NCI-H345 (cell line): ENCODE data around the gene CISH.

ENCODE experiments used
- DNase-seq: peaks from one replicate; lab custom pipeline; 2025; lab: John Stamatoyannopoulos, UW

CISH gene

DNA sequence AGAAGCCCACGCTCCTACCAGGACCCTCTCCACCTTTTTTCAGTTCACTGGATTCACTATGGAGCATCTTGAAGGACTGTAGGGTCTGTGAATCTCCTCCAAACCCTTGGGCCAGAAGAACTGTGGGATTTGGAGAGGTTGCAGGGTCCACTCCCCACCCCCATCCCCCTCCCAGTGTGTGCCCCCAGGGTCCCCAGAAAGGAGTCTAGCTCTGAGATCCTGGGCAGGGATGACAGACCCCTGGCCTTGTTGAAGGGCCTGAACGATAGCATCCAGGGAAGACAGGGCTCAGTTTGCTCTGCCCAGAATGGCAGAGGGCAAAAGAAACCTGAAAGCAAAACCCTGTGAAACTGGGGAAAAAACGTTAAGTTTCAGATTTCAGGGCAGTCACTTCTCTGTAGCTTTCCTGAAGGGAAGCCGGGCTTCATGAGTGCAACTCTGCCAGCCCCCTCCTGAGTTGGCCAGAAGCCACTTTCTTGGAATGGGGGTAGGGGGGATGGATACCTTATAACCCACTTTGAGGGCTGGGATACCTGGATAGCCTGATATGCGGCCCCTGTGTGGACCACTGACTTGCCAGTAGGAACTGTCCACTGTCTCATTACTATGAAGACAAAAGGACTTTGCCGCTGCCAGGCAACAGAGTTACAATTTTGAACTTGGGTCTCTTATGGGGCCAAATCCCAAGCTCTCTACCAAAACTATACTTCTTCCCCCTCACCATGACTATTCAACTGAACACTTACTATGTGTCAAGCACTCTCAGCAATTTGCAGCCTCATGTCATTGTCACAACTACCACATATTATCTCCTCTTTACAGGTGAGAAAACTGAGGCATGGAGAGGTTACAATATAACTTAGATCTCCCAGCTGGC lies 1.6 kb upstream of the CISH start:
- no peak for DNase-seq

DNA sequence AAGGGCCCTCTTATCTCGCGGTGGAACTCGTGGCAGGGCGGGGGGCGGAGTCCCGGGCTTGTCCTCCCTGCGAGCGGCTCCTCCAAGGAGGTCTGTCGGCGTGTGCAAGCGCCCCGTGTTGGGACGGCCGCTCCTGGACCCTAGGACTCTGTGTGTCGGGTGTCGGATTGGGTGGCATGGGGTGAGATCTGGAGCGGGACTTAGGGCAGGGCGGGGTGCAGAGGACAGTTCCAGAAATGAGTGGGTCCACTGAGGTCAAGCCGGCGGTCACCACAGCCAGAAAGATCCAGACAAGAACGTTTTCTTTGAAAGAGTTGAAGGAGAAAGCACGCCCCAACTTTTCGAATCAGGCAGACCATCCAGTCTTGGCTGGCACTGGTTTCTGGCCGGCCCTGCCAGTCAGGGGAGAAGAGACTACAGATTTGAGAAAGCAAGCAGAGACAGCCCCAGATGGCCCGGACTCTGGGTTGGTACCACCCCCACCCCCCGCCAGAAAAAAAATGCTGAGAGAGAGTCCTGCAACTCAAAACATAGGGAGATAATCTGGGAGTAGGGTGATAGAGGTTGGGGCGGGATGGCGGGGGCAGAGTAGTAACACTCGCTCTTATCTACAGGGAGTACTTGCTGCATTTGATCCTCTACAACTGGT lies 784 bp upstream of the CISH start:
- no peak for DNase-seq

DNA sequence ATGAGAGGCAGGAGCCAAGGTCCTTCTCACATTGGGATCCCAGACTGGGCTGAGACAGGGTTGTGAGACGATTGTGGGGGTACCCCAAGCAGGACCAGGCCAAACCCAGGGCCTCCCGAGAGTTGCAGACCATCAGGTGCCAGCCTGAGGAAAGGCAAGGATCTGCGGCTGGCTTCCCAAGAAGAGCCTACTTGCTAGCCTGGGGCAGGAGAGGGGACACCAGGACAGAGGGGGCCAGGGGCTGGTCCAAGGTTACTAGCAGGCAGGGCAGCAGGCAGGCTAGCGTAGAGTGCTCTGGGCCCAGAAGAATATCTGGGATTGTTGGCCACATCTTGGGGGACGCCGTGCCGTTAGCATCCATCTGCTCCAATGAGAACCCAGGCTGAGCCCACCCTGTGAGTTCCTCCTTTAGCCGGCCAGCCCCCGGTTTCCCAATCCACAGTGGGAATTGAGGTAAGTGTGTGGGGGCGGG lies 546 bp downstream of the CISH start:
- no peak for DNase-seq

DNA sequence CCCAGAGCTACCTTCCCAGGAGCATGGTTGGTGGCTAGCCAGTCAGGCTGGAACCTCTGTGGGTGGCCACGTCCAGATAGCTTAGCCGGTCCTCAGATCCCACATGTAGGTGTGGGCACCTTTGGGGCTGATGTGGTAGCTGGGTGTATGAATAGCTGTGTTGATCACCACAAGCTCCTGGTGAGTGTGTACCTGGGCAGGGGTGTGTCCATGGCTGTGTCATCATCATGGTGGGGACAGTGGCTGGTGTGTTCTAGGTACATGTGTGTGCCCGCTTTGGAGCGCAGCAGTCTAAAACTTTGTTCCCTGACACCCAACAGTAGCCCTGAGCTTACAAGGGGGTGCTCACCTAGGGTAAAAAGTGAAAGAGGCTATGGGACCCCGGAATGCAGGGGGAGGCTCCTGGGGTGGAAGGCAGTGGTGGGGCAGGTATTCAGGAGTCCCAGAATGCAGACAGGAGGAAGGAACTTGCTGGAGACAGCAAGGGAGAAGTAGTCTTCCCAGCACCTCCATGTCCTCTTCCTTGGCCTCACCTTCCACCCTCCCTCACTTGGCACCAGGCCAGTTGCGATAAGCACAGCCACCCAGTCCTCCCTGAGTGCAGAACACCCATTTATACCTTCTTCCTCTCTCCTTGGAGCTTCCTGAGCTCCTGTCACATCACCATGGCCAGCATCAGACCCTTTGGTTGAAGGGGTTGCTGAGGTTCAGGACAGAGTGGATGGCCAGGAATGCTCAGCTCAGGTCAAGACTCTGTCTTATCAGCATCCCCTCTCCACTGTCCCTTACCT lies 1.2 kb downstream of the CISH start:
- no peak for DNase-seq

DNA sequence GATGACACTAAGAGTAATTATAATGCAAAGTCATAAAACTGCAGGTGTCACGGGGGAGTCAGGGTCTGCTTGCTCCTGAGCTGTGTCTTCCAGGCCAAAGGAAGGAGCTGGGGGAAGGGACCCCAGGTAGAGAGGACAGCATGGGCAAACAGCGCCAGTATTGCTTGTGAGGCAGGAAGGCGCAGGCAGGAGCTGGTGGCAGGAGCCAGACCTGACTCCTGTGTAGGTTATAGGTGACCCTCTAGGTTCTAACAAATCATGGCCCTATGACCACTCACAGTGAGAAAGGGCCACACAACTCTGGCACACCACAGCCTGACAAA lies 1.9 kb downstream of the CISH start:
- DNase-seq: no peak

DNA sequence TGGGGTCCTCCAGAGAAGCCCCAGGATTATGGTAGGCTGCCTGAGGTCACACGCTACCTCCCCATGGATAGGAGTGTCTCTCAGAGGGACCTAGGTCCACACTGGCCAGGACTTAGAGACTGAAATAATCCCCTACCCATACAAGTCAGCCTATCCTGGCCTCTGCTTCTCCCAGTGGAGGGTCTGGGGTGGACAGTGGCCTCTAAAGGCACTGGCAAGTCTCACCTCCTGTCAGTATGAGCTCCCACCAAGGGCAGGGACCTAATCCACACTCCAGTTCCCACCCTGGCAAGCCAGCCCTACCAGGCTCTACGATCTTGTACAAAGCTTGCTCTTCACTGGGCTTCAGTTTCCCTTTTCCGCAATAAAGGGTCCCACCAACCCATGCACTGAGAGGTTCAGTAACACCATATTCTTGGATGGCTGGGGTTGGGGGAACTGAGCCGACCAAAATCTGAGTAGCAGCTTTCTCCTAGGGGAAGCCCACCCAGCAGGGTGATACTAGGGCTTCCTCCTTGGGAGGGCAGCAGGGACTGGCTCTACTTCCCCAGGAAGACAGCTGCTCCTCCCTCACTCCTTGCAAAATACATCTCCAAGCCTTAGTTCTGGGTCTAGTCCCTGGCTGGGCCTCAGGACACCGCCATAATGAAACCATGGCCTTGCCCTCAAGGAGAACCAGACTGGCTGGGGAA lies 2.4 kb downstream of the CISH start:
- DNase-seq: no peak

DNA sequence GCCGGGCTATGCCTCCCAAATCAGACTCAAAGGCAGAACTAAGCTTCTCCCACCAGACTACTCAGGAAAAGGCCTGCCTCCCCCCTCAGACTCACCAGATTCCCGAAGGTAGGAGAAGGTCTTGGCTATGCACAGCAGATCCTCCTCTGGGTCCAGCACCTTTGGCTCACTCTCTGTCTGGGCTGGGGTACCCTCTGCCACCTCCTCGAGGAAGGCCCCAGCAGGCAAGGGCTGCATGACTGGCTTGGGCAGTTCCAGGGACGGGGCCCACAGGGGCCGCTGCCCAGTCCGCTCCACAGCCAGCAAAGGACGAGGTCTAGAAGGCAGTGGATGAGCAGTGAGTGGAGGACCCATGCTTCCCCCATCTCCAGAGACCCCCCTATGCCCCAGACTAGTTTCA lies 3.3 kb downstream of the CISH start:
- DNase-seq: no peak

DNA sequence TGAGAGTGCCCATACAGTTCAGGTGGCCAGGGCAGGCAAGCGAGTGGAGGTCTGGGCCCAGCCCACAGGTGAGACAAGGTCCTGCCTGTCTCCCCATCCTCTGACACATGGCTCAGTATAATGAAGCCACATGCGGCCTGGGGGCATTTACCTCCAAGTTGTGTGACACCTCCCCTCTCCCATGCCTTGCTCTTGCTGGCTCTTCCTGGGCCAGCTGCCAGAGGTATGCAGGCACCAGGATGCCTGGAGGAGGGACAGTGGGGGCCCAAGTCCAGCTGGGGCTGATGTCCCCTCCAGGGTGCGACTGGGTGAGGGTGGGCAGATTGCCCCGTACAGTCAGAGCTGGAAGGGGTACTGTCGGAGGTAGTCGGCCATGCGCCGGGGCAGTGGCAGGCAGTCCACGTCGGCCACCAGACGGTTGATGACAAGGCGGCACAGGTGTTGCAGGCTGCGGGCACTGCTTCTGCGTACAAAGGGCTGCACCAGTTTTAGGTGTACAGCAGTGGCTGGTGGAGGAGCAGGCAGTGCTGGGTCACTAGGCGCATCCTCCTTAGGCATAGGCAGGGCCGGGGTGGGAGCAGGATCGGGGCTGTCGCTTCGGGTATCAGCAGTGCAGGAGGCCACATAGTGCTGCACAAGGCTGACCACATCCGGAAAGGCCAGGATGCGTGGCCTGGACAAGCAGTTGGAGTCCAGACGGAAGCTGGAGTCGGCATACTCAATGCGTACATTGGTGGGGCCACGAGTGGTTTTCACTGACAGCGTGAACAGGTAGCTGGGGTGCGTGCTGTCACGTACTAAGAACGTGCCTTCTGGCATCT lies 4.1 kb downstream of the CISH start:
- no peak for DNase-seq

DNA sequence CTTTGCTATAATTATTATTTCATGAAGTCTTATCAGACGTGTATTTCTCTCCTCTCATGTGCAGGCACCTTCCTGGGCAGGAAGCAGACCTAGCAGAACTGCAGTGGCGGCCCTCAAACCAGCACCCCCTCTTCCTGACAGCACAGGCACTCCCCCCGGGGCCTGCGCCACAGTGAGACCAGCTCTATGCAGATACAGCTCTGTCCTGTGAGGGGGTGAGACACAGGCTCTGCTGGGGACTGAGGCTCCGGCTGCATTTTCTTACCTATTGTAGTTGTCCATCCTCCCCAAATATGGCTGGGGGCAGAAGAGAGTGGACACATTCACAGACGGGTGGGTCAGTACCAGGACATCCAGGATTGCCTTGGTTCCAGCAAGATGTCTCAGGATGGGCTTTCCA lies 5.0 kb downstream of the CISH start:
- no peak for DNase-seq

DNA sequence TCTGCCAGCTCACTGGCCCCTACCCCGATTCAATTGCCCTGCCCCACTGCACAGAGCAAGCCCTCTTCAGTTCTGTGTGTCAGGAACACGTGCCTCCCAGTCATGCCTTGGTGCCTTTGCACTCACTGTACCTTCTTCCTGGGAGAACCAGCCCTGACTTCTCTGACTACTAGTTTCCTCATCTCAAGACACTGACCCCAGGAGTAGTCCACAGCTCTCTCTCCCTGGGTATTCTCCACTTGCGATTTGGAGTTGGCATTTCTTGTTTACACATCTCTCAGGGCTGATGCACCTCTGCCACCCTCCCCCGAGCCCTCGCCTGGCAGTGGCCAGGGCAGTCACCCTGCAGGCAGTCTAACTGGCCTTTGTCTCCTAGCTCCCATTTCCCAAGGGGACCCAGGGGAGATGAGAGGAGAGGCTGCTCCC lies 5.7 kb downstream of the CISH start:
- DNase-seq: no peak

DNA sequence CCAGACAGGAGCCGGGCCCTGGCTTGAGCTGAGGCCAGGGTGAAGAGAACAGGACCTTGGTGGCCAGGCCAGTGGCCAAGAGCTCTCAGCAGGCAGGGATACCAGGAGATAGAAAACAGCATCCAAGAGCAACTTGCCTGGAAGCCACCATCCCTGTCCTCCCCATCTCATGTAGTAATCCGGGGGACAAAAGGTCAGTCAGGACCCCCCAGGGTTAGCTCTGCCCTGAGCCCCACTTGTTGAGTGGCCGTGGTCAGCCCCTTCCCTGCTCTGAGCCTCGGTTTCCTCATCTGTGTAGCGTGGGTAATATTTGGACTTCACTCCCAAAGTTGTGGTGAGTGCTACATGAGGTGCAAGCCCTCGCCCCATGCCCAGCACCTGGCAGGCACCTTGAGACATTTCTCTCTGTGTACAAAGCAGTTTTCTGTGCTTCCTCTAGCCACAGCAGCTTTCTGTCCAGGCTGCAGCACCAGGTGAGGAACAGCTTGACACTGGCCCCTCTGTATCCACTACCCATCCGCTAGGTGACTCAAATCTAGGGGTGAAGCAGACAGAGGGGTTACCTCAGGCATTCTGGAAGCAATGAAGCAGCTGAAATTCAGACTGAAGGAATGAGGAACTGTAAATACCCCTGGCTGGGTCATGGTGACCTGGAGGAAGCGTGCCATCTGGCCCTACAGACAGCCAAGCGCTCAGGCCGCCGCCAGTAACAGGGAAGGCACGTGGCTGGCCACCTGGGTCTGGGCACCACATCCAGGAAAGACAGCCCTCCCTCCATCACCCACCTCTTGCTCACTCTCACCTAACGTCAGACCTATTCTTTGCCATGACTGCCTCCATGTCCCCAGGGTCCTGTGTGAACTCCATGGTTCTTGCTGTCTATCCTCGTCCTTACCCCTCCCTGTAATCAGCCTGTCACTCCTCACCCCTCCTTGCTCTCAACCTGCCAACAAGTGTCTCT lies 6.7 kb downstream of the CISH start:
- no peak for DNase-seq

DNA sequence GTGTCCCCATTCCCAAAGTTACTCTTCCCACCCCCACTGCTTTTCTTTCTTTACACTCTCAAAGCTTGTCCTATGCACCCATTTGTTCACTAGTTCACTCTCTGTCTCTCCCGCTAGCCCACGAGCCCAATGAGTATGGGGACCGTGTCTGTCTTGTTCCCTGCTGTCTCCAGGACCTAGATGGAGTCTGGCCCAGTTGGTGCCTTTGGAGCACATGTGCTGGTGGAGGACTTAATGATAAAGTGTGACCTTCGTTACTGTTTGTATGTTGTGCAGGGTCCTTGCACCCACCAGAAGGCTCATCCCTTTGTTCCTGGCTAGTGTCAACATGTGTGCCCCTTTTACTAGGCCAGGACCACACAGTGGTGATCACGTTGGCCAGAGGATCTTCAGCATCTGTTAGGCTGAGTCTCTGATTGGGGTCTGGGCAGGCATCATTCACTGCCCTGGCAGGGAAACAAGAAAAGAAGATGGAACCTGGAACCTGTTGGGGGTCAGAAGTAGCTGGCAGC lies 7.4 kb downstream of the CISH start:
- no peak for DNase-seq

DNA sequence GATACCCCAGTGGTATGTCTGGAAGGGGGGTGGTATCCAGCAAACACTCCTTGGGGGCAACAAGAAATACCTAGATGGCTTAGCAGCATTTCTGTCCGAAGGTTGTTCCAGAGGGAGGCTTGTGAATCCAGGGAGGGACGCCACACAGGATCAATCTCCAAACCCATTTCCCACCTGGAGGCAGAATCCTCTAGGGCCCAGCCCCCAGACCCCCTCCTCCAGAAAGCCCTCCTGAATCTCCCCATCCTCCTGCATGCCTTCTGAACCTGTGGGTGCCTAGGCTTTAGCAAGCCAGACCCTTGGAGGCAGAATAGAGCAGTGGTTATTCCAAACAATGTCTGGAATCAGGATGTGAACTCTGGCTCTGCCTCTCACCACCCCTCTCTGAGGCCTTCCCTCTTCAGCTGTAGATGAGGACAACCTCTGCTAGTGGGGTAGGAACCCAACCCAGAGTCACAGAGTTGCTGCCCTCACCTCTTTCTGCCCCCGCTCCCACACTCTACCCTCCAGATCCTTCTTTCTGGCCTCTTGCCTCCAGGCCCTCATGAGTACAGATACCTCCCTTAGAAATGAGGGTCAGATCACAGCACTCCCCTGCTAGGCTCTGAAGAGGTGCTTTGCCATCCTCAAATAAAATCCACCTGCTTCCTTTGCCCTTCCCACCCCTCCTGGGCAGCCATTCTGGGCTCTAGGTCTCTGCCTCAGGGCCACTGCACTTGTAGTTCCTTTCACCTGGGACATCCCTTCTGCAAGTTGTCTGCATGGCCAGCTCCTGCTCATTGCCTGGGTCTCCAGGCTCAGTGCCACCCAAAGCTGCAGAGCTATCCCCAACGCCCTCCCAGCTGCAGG lies 8.1 kb downstream of the CISH start:
- no peak for DNase-seq

DNA sequence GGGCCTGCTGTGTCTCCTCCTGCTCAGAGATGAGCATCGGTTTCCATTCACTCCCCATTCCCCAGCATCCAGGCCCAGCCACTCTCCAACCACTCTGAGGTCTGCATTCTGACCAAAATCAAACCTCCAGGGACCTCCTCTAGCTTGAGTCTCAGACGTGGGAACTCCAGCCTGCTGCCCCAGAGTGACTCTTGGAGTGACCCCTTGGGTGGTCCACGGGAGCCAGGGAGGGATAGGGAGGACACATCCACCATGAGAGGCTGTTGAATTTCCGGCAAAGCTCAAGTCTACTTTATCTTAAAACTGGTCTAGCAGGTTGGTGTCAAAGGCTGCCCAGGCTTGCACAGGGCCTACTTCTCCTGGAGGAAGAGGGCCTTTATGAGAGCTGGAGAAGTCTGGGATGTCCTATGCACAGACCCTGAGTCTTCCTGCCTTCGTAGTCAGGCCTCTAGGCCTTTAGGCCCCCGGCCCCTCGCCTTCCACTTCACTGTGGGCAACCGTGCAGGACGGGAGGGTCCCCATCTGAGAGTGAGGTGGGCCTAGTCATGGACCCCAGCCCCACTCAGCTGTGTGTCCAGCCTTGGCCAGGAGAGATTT lies 8.9 kb downstream of the CISH start:
- no peak for DNase-seq

DNA sequence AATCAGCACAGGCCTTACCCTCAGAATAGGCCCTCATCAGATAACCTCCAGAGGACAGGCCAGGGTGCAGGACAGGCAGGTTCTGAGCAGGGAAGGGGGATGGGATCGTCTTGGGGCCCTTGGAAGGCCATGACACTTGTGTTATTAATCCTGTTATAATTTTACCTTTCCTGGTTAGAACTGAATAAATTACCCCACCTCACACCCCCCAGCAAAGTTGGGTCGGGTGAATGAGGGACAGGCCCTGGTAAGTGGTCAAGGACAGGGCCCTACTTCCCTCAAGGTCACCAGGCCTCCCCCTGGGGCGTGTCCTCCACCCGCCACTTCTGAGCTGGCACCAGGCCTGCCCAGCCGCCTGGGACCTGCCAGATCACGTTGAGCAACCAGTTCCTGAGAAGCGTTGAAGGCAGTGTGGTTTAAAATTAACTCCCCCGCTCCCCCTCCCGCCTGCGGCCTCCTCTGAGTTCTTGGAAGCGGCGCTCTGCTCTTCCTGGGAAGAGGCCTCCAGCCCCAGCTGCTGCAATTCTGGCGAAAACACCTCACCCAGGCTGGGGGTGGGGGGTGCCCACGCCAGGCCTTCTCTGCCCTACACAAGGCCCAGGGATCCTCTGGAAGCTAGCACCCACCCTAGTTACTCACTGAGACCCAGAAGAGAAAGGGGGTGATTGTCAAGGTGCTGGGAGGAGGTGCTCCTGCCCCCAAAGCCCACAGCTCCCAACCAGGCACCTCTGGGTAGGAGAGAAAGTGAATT lies 10.6 kb downstream of the CISH start:
- DNase-seq: peak; percentile 83

DNA sequence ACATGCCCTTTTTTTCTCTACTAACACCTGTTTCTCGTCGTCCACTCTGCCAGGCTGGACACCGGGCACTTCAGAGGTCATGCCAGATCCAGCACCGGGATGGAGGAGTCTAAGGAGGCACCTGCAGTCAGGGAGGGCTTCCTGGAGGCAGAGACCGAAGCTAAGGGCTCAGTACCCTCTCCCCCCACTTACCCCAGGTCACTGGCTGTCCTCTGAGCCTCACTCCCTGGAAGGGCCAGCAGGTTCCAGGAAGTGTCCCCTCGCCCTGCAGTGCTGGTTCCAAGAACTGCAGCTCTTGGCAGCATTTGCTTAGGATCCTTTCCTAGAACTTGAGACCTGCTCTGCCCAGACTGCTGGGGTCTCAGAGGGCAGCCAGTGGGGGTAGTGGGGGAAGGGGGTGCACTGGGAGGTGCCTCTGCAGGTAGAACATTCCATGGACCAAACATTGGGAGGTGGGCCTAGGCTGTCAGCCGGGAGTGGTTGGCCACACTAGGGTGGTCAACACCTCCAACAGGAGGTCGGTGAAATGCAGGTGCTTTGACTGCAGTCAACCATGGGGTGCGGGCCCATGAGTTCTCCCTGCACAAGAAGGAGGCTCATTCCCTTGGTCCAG lies 11.3 kb downstream of the CISH start:
- no peak for DNase-seq

DNA sequence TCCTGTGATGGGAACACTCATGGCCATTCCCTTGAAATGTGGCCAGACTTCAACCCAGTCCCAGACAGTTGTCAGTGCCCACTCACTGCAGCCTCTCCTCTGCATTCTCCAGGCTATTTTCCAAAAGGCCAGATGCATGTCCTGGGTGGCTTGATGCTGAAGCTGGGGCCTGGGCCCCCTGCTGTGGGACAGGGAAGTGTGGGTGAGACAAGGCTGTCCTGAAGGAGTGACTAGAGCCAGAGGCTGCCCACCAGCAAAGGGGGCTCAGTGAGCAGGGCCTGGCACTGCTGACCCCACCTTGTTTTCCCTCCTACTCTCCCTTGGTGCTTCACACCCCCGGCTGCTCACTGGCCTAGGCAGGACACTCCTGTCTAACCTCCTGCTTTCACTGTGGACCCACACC lies 11.9 kb downstream of the CISH start:
- DNase-seq: no peak
